ENCODE measurements around the gene CACNA1B.

The CACNA1B gene

GRCh38 chr9:137917795-137918194, 40.2 kb downstream of the CACNA1B start:
- FAIRE-seq (no peak), DNase-seq (ENCODE audit: insufficient read length, low spot score) (no peak)

- FAIRE-seq: no peak
- DNase-seq (ENCODE audit: insufficient read length, low spot score): no peak
These were observed 40.9 kb downstream of the CACNA1B start for GRCh38 chr9:137918331-137919094.

DNA sequence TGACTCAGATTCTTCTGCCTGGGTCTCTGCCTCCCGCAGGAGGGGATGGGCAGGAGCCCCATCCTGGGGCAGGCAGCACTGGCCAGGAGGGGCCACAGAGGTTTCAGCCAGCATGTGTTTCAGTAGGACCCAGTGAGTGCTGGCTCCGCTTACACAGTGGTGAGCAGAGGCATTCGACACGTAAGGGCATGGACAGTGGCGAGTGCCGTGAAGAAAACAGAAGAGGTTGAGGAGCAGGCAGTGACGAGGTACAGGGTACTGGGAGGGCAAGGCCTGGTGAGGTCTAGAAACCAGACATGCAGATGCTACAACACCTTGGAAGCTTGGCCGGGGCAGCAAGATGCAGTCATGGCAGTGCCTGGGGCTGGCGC, 41.5 kb downstream of the CACNA1B start:
- DNase-seq (ENCODE audit: insufficient read length, low spot score) (no peak), FAIRE-seq (no peak)

DNA sequence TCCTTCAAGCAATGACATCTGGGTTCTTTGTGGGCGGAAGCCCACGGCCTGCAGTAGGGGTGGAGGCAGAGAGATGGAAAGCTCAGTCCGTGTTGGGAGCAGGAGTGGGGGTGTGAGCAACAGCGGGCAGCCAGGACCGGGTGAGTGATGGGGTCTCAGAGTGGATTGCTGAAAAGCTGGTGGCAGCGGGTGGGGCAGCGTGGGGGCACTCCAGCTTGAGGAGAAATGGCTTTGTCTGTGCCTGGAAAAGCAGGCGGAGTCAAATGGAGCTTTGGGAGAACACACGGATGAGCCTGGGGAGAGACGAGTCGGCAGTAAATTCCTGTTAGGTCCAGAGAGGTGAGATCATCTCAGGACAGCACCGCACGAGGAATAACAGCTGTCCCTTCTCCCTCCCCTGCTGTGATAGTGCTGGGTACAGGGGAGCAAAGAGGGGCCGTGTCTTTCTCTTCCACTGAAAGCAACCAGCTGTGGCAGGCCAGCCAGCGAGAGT, 42.1 kb downstream of the CACNA1B start:
- no peak for DNase-seq (ENCODE audit: insufficient read length, low spot score)
- no peak for FAIRE-seq

DNA sequence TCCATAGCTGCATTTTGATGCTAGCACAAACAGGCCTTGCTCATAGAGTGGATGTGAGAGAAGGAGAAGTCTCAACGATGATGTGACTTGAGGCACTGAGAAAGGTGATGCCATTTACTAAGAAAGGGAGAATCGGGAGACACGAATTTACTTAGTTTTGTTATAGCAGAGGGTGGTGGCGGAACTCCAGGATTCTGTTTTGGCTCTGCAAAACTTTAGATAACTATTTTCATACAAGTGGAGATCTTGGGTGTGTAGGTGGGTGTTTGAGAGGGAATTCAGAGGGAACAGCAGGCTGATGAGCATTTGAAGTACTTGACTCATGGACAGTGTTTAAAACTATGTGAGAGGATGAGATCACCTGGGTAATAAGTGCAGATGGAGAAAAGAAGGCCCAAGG, 43.2 kb downstream of the CACNA1B start:
- no peak for FAIRE-seq
- no peak for DNase-seq (ENCODE audit: insufficient read length, low spot score)

DNA sequence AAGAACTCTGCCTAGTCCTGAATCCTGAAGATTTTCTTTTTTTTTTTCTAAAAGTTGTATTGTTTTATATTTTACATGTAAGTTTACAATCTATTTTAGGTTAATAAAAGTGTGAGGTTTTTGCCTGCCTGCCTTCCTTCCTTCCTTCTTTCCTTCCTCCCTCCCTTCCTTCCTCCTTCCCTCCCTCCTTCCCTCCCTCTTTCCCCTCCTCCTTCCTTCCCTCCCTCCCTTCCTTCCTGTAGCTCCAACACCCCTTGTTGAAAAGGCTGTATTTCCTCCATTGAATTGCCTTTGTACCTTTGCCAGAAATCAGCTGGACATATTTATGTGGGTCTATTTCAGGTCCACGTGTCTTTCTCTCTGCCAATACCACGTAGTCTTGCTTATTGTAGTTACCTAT, 46.6 kb downstream of the CACNA1B start:
- FAIRE-seq (no peak), DNase-seq (ENCODE audit: insufficient read length, low spot score) (no peak)

DNA sequence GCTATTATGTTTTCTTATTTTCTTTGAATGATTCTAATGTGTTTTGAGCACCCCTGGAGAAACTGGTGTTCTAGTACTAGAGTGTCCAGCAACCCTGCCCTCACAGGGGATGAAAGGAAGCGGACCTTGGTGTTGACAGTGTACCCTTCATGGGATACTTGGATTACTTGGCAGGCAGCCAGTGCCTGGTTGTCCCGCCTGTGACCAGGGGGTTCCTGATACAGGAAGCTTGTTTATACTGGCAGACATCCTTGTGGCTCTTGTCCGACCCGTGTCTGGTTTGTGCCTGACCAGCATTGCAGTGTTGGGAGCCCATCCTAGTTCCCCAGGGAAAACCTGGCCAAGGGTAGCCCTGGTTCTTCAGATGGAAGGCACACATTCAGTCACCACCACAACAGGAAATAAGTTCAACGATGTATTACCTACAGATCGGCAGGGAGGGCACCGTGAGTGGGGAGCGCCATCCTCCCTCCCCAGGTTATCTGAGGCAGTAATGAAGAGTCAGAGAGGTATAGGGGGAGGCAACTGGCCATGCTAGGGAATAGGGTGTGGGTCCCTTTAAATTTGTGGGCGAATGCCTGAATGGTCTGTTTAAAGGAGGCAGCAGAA, 47.3 kb downstream of the CACNA1B start:
- DNase-seq (ENCODE audit: insufficient read length, low spot score) (no peak), FAIRE-seq (no peak)

- DNase-seq (ENCODE audit: insufficient read length, low spot score) (no peak), FAIRE-seq (no peak)
These were observed 66.1 kb downstream of the CACNA1B start for GRCh38 chr9:137943655-137944054.

DNA sequence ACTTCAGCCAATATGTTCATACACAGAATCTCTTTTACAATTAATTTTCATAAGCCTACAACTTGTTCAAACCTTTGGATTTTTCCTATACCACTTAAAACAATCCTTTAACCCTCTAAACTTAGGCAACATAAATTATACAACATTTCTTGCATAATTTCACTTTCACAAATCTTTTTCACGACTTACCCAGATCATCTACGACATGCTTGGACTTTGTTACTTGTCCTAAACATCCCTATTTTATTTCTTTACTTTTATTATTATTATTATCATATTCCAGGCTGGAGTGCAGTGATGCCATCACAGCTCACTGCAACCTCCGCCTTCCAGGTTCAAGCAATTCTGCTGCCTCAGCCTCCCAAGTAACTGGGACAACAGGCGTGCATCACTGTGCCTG, 68.0 kb downstream of the CACNA1B start:
- no peak for FAIRE-seq
- no peak for DNase-seq (ENCODE audit: insufficient read length, low spot score)

DNA sequence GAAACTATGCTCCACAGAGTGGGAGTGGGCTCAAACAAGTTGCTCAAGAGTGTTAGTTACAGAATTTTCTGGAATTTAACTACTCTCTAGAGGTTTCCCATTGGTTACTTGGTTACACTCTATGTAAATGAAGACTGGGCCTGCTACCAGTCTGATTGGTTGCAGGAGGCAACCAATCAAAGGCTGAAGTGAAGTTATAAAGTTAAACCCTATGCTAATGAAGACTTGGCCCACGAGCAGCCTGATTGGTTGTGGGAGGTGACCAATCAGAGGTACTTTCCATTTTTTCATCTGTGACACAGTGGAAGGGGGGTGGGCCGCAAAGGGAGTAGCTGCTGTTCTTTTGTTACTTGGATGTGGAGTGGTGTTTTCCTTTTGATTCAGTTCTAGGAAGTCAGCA, 69.4 kb downstream of the CACNA1B start:
- FAIRE-seq (no peak), DNase-seq (ENCODE audit: insufficient read length, low spot score) (no peak)

- FAIRE-seq: no peak
These were observed 71.1 kb downstream of the CACNA1B start for GRCh38 chr9:137948642-137949041.

GRCh38 chr9:137949260-137949659, 71.7 kb downstream of the CACNA1B start:
- FAIRE-seq: no peak

More at GRCh38 chr9:137948642-137949041, 71.1 kb downstream of the CACNA1B start:
- DNase-seq (ENCODE audit: insufficient read length, low spot score): no peak

GRCh38 chr9:137951107-137951506, 73.5 kb downstream of the CACNA1B start:
- DNase-seq (ENCODE audit: insufficient read length, low spot score) (no peak), FAIRE-seq (no peak)

More at GRCh38 chr9:137949260-137949659, 71.7 kb downstream of the CACNA1B start:
- DNase-seq (ENCODE audit: insufficient read length, low spot score): no peak

DNA sequence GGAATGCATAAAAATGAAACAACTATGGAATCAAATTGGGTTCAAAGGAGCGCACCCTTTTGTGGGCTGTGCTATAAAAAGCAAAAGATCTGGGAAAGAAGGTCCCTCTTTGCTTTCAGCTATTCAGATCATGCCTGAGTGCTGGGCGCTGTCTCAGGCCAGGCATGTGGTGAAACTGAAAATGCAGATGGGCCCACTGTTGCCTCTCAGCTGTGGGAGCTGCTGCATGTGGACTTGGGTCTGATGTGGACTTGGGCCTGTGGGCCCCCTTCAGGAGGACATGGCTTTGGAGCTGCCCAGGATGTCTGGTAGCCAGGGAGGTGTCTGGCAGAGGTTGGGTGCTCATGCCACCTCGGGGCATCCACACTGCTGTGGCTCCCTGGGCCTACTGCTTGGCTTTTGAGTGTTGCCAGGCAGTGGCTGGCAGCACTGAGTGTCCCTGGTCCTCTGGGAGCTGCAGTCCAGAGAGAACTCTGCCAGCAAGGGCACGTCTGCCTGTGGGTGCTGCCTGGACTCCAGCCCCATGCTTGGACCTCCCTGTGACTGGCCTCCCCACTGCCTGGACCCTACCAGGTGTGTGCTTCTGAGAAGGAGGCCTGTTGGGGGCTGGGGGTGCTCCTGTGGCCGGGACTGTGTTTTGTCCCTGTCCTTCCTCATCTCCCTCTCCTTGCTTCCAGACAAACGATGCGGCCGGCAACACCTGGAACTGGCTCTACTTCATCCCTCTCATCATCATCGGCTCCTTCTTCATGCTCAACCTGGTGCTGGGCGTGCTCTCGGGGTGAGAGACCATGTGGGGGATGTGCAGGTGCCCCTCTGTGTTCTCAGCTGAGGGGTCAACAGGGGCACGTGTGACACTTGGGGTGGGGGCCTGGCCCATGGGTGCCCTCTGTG, 74.3 kb downstream of the CACNA1B start:
- FAIRE-seq (no peak), DNase-seq (ENCODE audit: insufficient read length, low spot score) (no peak)

DNA sequence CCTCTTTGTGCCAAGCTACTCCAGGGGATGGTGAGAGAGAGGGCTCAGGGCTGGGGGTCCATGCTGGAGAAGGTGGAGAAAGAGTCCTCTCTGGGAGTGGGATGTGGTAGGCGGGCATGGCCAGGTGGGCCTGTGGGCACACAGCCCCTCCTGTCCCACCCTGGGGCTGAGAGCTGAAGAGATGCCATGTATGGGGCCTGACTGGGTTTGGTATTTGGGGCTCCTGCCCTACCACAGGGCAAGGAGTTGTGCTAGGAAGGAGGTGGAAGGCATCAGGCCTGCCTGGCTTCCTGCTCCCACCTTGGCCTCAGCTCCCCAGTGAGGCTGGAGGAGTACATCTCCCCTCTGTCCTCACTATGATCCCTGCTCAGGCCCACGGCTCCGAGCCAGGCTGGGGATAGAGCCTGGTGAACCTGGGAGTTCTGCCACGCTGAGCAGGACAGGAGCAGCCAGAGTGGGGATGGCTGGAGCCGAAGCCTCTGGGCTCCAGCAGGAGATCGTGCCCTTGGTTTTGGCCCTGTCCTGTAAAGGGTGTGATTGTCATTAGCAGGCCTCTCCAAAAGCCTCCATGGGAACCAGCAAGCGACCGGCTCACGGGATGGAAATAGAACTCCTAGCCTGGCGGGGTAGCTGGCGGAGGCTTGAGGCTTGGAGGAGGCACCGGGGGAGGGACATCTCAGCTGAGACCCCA, 75.5 kb downstream of the CACNA1B start:
- DNase-seq (ENCODE audit: insufficient read length, low spot score): no peak
- no peak for FAIRE-seq

GRCh38 chr9:137953683-137954438, 76.3 kb downstream of the CACNA1B start:
- DNase-seq (ENCODE audit: insufficient read length, low spot score): no peak
- no peak for FAIRE-seq

DNA sequence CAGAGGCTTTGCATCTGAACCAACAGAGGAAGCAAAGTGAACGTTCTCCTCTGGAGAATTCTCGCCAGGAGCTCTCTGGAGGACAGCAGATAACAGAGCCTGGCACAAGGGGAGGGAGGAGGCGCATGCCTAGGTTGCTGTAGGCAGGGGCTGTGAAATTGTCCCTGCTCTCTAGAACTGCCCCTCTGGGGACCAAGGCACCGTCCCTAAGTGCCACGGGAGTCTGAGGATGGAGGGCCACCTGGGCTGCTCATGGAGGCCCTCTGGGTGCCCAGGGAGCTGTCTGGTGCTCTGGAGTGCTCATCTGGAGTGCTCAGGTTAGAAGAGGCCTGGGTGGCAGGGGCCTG, 77.6 kb downstream of the CACNA1B start:
- DNase-seq (ENCODE audit: insufficient read length, low spot score) (no peak), FAIRE-seq (no peak)

DNA sequence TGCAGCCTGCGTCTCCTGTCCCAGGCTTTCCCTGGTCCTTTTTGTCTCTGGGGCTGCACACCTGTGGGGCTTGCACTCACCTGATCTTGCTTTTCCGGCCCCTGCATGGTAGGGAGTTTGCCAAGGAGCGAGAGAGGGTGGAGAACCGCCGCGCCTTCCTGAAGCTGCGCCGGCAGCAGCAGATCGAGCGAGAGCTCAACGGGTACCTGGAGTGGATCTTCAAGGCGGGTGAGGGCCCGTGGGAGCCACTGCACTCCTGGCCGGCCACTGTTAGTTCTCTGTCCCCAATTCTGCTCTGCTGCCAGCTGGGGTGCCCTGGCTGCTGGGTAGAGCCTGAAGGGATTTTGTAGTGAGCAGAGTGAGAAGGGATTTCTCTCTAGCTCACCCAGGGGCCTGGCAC, 78.0 kb downstream of the CACNA1B start:
- DNase-seq (ENCODE audit: insufficient read length, low spot score): no peak
- FAIRE-seq: no peak

DNA sequence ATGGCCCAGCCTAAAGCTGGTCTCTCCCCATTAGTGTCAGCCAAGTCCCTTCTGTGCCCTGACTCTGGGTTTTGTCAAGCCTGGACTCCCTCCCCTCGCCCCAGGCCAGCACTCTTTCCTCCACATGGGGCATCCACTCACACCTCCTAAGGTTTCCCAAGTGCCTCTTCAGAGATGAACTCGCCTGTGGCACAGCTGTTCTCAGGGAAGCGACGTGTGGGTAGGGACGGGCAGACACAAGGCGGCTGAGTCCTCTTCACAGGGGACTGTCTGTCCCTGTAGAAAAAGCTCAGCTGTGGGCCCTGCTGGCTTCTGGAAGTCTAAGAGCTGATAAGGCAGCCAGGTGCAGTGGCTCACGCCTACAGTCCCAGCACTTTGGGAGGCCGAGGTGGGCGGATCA, 78.5 kb downstream of the CACNA1B start:
- DNase-seq (ENCODE audit: insufficient read length, low spot score) (no peak), FAIRE-seq (no peak)
